Mucosa of rectum (tissue), 2 donors: ENCODE results near the gene NSMCE1.
"Not testable (repeated sequence)": the region's sequence is repeated elsewhere in the genome, so short reads cannot be mapped to it uniquely, and the experiment has no call there.

Experiments used
- H3K27ac ChIP-seq, 2 donors: one replicate each; pipeline ENCODE4 v1.7.0; 2013; ENCODE audit warnings: inconsistent platforms in 2 of 2, low read depth in 2 of 2, low read length in 2 of 2
- H3K27me3 ChIP-seq, 2 donors: one replicate each; pipeline ENCODE4 v1.7.0; 2013; ENCODE audit warnings: low read length in 2 of 2; ENCODE audit not compliant: control insufficient read depth in 2 of 2, insufficient read depth in 2 of 2
- H3K36me3 ChIP-seq, 2 donors: one replicate each; pipeline ENCODE4 v1.7.0; 2013; ENCODE audit warnings: low read length in 2 of 2; ENCODE audit not compliant: control insufficient read depth in 2 of 2, insufficient read depth in 2 of 2
- H3K4me1 ChIP-seq, 2 donors: one replicate each; pipeline ENCODE4 v1.7.0; 2013; ENCODE audit warnings: low read length in 2 of 2, mild to moderate bottlenecking in 1 of 2; ENCODE audit not compliant: control insufficient read depth in 2 of 2, insufficient read depth in 2 of 2
- H3K4me3 ChIP-seq, 2 donors: one replicate each; pipeline ENCODE4 v1.7.0; 2013; ENCODE audit warnings: low read length in 2 of 2
- H3K9ac ChIP-seq, 2 donors: one replicate each; pipeline ENCODE4 v1.7.0; 2013; ENCODE audit warnings: low read length in 2 of 2, low read depth in 1 of 2, mild to moderate bottlenecking in 1 of 2
- H3K9me3 ChIP-seq, 2 donors: one replicate each; pipeline ENCODE4 v1.7.0; 2013; ENCODE audit warnings: low read length in 2 of 2; ENCODE audit not compliant: control insufficient read depth in 2 of 2
- donor health status: healthy.
- donor health status: Normal muscosa, but diverticular disease.

NSMCE1 gene

DNA sequence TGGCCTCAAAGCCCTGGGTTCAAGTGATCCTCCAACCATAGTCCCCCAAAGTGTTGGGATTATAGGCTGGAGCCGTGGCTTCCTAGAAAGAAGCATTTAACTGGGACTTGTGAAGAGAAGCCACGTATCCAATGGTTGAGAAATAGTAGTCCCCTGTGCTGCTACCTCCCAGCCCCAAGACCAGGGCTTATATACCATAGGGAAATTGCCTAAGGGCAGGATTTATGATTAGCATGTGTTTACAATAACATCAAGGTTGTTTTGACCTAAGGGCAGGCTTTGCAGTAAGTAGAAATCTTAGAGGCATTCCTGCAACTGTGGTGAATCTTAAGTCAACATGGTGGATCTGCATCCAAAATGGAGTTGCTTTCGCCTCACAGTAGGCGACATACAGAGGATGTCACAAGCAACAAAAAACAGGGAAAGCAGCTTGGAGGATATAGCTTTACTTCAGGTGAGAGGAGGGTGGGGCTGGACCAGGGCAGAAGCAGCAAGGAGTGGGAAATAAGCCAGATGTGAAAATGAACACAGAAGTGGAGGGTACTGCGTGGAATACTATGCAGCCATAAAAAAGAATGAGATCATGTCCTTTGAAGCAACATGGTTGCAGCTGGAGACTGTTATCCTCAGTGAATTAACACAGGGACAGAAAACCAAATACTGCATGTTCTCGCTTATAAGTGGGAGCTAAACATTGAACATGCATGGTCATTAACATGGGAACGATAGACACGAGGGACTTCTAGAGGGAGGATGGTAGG lies 18.7 kb upstream of the NSMCE1 start:
- no peaks in the 10 kb centered on the region for H3K36me3 ChIP-seq
- H3K27me3 ChIP-seq: no peaks in the 10 kb centered on the region
- H3K9ac ChIP-seq: no peak overlapping the region
- H3K4me3 ChIP-seq: no peak overlapping the region
- no peaks in the 10 kb centered on the region for H3K4me1 ChIP-seq
- H3K27ac ChIP-seq: no peak overlapping the region
- no peaks in the 10 kb centered on the region for H3K9me3 ChIP-seq

DNA sequence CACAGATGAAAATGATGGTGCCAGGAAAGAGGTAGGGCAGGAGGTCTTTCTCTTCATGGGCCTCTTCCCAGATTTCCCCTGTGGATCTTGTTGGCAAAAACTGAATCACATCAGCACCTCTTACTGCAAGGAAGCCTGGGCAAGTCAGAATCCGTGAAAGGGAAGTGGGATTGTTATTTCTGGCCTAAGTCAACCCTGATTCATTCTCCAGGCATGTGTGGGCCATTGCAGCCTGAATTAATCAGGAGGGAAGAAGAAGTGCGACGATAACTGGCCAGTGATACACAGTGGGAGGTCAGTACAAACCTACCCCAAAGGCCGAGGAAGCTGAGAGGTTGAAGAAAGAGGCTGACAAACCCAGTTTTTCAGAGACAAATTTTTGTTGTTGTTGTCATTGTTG lies 17.9 kb upstream of the NSMCE1 start:
- H3K4me3 ChIP-seq: no peak overlapping the region

DNA sequence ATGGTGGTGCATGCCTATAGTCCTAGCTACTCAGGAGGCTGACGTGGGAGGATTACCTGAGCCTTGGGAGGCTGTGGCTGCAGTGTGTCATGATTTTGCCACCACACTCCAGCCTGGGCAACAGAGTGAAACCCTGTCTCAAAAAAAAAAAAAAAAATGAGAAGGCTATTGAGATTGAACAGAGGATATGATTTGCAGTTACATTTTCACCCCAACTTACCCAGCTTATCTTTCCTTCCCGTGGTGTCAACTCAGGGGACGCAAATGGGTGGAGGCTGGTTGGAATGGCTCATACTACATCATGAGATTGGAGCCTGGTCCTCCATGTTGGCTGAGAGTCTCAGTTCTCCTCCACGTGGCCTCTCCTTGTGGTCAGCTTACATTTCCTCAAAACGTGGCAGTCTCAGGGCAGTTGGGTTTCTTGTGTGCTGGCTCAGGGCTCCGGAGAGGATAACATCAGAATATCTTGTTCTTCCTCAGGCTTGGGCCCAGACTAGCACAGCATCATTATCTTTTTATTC lies 17.2 kb upstream of the NSMCE1 start:
- Histone ChIP-seq H3K9me3 (no peaks in the 10 kb centered on the region), H3K36me3 (no peaks in the 10 kb centered on the region), H3K9ac (no peak overlapping the region), H3K27me3 (no peaks in the 10 kb centered on the region), H3K4me1 (no peaks in the 10 kb centered on the region), H3K27ac (no peak overlapping the region), H3K4me3 (no peak overlapping the region)

More for the DNA sequence above, 17.9 kb upstream of the NSMCE1 start:
- H3K4me1 ChIP-seq: no peaks in the 10 kb centered on the region
- no peaks in the 10 kb centered on the region for H3K9me3 ChIP-seq
- no peak overlapping the region for H3K9ac ChIP-seq
- H3K36me3 ChIP-seq: no peaks in the 10 kb centered on the region
- H3K27me3 ChIP-seq: no peaks in the 10 kb centered on the region
- H3K27ac ChIP-seq: no peak overlapping the region

DNA sequence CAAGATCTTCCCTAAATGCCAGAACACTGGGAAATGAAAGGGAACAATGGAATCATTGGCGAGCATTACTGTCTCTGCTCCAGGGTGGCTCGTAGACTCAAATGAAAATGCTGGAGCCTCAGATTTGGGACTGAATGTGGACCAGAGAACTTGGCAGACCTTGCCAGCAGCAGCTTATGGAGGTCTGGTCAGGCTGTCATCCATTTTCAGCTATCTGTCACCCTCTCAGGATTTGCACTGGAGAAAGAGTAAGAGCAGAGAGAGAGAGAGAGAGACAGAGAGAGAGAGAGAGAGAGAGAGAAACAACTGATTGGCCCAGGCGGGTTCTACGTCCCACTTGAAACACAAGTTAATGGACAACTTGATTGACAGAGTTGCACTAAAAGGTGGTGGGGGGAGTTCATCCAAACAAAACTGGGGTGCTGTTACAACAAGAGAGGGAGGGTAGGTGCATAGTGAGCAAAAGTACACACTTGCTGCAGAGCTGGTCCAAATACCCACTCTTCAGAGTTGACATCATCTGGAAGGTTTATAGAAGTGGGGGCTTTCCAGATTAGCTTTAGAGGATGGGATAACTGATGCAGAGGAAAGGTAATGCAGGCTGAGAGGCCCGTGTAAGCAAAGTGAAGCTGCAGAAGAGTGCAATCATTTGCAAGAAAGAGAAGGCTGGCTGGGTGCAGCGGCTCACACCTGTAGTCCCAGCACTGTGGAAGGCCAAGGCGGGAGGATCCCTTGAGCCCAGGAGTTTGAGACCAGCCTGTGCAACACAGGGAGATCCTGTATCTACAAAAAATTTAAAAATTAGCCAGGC lies 16.5 kb upstream of the NSMCE1 start:
- no peaks in the 10 kb centered on the region for H3K36me3 ChIP-seq
- no peaks in the 10 kb centered on the region for H3K9me3 ChIP-seq
- H3K27me3 ChIP-seq: no peaks in the 10 kb centered on the region
- no peaks in the 10 kb centered on the region for H3K4me1 ChIP-seq
- no peak overlapping the region for H3K4me3 ChIP-seq
- H3K27ac ChIP-seq: no peak overlapping the region
- H3K9ac ChIP-seq: no peak overlapping the region

DNA sequence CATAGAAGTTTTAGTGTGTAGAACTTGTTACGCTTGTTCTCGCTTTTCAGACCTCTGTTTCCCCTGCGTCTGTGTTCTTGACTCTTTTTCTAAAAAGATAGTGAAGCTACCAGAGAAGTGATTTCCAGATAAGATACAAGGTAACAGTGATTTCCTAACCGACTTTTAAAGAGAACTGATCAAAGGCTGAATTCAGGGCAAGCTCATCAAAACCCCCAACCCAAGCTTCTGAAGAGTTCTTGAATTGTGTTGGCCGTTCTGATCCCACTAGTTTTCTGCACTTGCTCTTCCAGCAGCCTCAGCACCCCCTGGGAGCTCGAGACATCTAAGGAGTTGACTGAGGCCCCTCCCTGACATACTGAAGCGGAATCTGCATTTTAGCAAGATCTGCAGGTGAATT lies 12.7 kb upstream of the NSMCE1 start:
- Histone ChIP-seq H3K9me3 (no peaks in the 10 kb centered on the region), H3K9ac (no peak overlapping the region), H3K27me3 (no peaks in the 10 kb centered on the region), H3K36me3 (no peaks in the 10 kb centered on the region), H3K4me1 (no peaks in the 10 kb centered on the region), H3K27ac (no peak overlapping the region), H3K4me3 (no peak overlapping the region)

DNA sequence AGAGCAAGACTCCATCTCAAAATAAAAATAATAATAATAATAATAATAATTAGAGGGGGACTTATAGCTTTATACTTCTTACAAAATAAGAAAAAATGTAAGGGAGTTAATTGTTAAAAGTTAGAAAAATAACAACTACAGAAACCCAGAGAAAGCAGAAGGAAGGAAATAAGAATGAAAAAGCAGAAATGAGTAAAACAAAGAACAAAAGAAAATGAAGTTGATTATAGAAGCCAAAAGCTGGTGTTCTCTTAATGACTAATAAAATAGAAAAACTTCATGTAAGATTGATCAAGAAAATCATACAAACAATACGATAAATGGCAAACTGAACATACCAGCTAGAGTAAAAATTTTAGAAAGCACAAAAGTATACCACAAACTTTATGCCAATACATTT lies 6.8 kb upstream of the NSMCE1 start:
- no peak overlapping the region for H3K4me3 ChIP-seq
- H3K36me3 ChIP-seq: no peaks in the 10 kb centered on the region
- H3K27ac ChIP-seq: no peak overlapping the region
- H3K9ac ChIP-seq: no peak overlapping the region
- H3K9me3 ChIP-seq: no peaks in the 10 kb centered on the region
- no peaks in the 10 kb centered on the region for H3K27me3 ChIP-seq
- H3K4me1 ChIP-seq: peaks cover 0 to 3% of the 10 kb centered on the region in 2 donors

DNA sequence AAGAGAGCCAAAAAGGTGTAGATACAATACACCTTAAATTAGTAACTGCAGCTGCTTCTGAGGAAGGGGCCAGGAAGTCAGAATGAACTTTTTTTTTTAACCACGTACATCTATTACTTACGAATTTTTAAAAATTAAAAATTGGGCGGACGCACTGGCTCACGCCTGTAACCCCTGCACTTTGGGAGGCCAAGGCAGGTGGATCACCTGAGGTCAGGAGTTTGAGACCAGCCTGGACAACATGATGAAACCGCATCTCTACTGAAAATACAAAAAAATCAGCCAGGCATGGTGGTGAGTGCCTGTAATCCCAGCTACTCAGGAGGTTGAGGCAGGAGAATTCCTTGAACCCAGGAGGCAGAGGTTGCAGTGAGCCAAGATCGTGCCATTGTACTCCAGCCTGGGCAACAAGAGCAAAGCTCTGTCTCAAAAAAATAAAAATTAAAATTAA lies 5.9 kb upstream of the NSMCE1 start:
- H3K27ac ChIP-seq, H3K9ac ChIP-seq, H3K4me1 ChIP-seq, H3K36me3 ChIP-seq, H3K4me3 ChIP-seq, H3K27me3 ChIP-seq, H3K9me3 ChIP-seq: not testable (repeated sequence)

DNA sequence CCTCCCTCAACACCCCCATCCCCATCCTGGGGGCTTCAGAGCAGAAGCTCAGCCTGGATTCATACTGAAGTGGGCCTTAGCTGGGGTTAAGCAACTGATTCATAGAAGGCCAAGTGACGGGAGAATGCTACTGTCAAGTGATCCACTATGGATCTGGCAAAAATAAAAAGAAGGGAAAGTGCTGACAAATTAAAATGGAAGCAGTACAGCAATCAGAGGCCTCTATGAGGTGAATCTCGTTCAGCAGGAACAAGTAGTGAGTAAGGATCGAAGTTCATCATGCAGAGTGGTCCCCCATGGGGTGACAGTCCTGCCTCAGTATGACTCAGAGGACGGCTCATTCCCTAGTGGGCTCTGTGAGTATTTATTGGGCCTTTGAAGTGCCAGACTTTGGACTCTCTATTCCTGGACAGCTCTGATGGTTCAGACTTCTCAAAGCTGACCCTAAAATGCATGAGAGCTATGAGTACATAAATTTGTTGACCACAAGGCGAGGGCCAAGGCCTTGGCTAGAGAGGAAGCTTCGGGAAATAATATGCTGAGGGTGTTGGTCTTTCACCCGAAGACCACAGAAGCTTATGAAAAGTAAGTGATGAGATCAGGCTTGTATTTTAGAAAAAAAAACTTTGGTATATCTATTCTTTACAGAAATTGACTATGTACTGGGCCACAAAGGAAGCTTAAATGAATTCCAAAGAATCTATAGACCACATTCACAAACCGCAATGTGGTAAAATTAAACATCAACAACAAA lies 5.3 kb upstream of the NSMCE1 start:
- Histone ChIP-seq H3K9ac (no peak overlapping the region), H3K9me3 (no peaks in the 10 kb centered on the region), H3K4me3 (no peak overlapping the region), H3K27ac (peak overlapping the region in 1 of 2 donors; percentile 31), H3K4me1 (peaks cover 5 to 12% of the 10 kb centered on the region in 2 donors), H3K27me3 (no peaks in the 10 kb centered on the region), H3K36me3 (no peaks in the 10 kb centered on the region)

DNA sequence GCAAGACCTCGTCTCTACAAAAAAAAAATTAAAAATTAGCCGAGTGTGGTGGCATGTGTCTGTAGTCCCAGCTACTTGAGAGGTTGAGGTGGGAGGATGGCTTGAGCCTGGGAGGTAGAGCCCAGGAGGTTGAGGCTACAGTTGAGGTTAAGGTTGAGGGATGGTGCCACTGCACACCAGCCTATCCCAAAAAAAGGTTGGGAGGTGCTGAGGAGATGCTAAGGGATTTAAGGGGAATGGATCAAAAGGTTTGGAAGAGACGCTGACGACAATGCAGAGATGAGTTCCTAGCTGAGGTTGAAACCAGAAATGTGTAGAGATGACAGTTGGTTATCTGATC lies 4.7 kb upstream of the NSMCE1 start:
- peaks cover 6 to 12% of the 10 kb centered on the region in 2 donors for H3K4me1 ChIP-seq
- peak overlapping the region in 1 of 2 donors; percentile 31 for H3K27ac ChIP-seq
- H3K4me3 ChIP-seq: no peak overlapping the region
- H3K9me3 ChIP-seq: no peaks in the 10 kb centered on the region
- no peaks in the 10 kb centered on the region for H3K36me3 ChIP-seq
- H3K9ac ChIP-seq: no peak overlapping the region
- H3K27me3 ChIP-seq: no peaks in the 10 kb centered on the region

DNA sequence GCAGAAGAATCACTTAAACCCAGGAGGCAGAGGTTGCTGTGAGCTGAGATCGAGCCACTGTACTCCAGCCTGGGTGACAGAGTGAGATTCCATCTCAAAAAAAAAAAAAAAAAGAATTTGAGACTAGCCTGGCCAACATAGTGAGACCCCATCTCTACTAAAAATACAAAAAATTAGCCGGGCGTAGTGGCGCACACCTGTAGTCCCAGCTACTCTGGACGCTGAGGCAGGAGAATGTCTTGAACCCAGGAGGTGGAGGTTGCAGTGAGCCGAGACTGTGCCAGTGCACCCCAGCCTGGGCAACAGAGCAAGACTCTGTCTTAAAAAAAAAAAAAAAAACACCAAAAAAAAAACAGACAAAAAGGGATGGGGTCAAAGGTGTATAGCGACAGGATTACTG lies 4.1 kb upstream of the NSMCE1 start:
- not testable (repeated sequence) for H3K27me3 ChIP-seq, H3K27ac ChIP-seq, H3K9me3 ChIP-seq, H3K9ac ChIP-seq, H3K36me3 ChIP-seq, H3K4me3 ChIP-seq
- H3K4me1 ChIP-seq: peaks cover 11 to 15% of the 10 kb centered on the region in 2 donors
